Lung (tissue), 12 donors: ENCODE data around the gene OR52I1. TPM values are rescaled to one million over a fixed set of nuclear protein-coding genes. Genes with fewer than 3 reads are reported as not detected.
A peak's percentile ranks its signal among the peaks of the same experiment; 100 is the strongest.

Experiments used
- ATAC-seq: fragments of 200-7000 bp; cut with Tn5 transposase; one replicate; pipeline ENCODE4 v1.9.1; 2020; ENCODE audit warnings: moderate number of reproducible peaks; ENCODE audit not compliant: insufficient read depth, low FRiP score
- DNase-seq, 3 donors: peaks; one replicate each; pipeline ENCODE4 v3.0.0-alpha.2; 2013 to 2017
- H3K27ac ChIP-seq, 2 donors: one replicate each; pipeline ENCODE4 v1.5.1; 2013; ENCODE audit warnings: mild to moderate bottlenecking in 2 of 2, moderate library complexity in 2 of 2, control low read depth in 1 of 2, inconsistent platforms in 1 of 2, low read depth in 1 of 2, low read length in 1 of 2
- H3K27me3 ChIP-seq, 3 donors: one replicate each; pipeline ENCODE4 v1.5.1; 2013; ENCODE audit warnings: low read length in 2 of 3; ENCODE audit not compliant: control insufficient read depth in 3 of 3, insufficient read depth in 3 of 3
- H3K36me3 ChIP-seq, 4 donors: one replicate each; pipeline ENCODE4 v1.5.1; 2013; ENCODE audit warnings: low read length in 4 of 4, mild to moderate bottlenecking in 1 of 4, moderate library complexity in 1 of 4; ENCODE audit not compliant: control insufficient read depth in 4 of 4, insufficient read depth in 4 of 4
- H3K4me1 ChIP-seq, 5 donors: one replicate each; pipeline ENCODE4 v1.5.1; 2013; ENCODE audit warnings: low read length in 5 of 5, mild to moderate bottlenecking in 2 of 5, moderate library complexity in 1 of 5; ENCODE audit not compliant: control insufficient read depth in 5 of 5, insufficient read depth in 5 of 5
- H3K4me3 ChIP-seq: one replicate; pipeline ENCODE4 v1.5.1; 2013; ENCODE audit warnings: mild to moderate bottlenecking, control low read depth, moderate library complexity
- H3K9ac ChIP-seq, 2 donors: one replicate each; pipeline ENCODE4 v1.5.1; 2013; ENCODE audit warnings: low read length in 2 of 2, control low read depth in 1 of 2; ENCODE audit not compliant: insufficient read depth in 1 of 2
- H3K9me3 ChIP-seq, 4 donors: one replicate each; pipeline ENCODE4 v1.5.1; 2013; ENCODE audit warnings: low read length in 3 of 4, mild to moderate bottlenecking in 1 of 4, moderate library complexity in 1 of 4; ENCODE audit not compliant: control insufficient read depth in 4 of 4, insufficient read depth in 3 of 4
- CTCF ChIP-seq: IDR thresholded peaks from 2 replicates; pipeline ENCODE4 v1.5.1; 2012; ENCODE audit warnings: mild to moderate bottlenecking; ENCODE audit errors: control extremely low read depth, extremely low read depth
- WGBS, 2 donors: extraction: QIAGEN DNeasy Blood & Tissue Kit; methylation state at CpG; one replicate each; pipeline ENCODE4 v1.1.7; 2013; 5-methylcytosine and 5-hydroxymethylcytosine counted together
- polyA plus RNA-seq, 2 donors: library from polyadenylated mRNA; stranded (reverse); fragments of 200-250 nt; gene quantifications; one replicate each; pipeline ENCODE4 v1.2.1, GENCODE V29; 2013
- total RNA-seq, 2 donors: library from RNA; depleted of rRNA in 1 of 2; stranded (reverse); fragments of >200 nt in 1 of 2; gene quantifications; one replicate each; pipeline ENCODE4 v1.2.1, GENCODE V29; 2014 to 2021
- donor health status: control.
- donor health status: control.
- donor health status: Bipolar disorder and iron deficiency.
- donor health status: healthy.
- donor health status: DM: yes; HTN: yes; CAD: no.

Gene OR52I1
- total and polyA plus RNA-seq, 4 donors, result not detected

GRCh38 chr11:4589017-4589416 lies 4.8 kb upstream of the OR52I1 start:
- Histone ChIP-seq H3K9me3 (no peaks in the 10 kb centered on the region), H3K4me1 (no peaks in the 10 kb centered on the region), H3K9ac (no peak overlapping the region), H3K36me3 (no peaks in the 10 kb centered on the region), H3K27me3 (peaks cover 0 to 2% (median 0%) of the 10 kb centered on the region in 3 donors), H3K27ac (no peak overlapping the region), H3K4me3 (no peak overlapping the region)
- DNase-seq (no peak), ATAC-seq (no peak)
- TF ChIP-seq CTCF, result no peak
- 56 to 73% methylated on average over 3 of the region's 3 CpGs for WGBS, 2 donors

GRCh38 chr11:4605057-4605456 lies 11.2 kb downstream of the OR52I1 start:
- no peak for DNase-seq
- Histone ChIP-seq H3K9me3 (no peaks in the 10 kb centered on the region), H3K9ac (no peak overlapping the region), H3K4me3 (no peak overlapping the region), H3K27me3 (no peaks in the 10 kb centered on the region), H3K4me1 (peaks cover 0 to 14% (median 11%) of the 10 kb centered on the region in 5 donors), H3K27ac (no peak overlapping the region), H3K36me3 (peaks cover 5 to 34% (median 20%) of the 10 kb centered on the region in 4 donors)
- 94 to 95% methylated on average over 4 of the region's 4 CpGs for WGBS, 2 donors
- no peak for TF ChIP-seq CTCF
- no peak for ATAC-seq

GRCh38 chr11:4606231-4607015 lies 12.6 kb downstream of the OR52I1 start:
- H3K27me3 ChIP-seq, result no peaks in the 10 kb centered on the region
- 0 to 15% methylated on average over 1 of the region's 1 CpG for WGBS, 2 donors
- H3K27ac ChIP-seq, result no peak overlapping the region
- peaks cover 1 to 14% (median 11%) of the 10 kb centered on the region in 5 donors for H3K4me1 ChIP-seq
- H3K36me3 ChIP-seq, result peaks cover 0 to 21% (median 13%) of the 10 kb centered on the region in 4 donors
- peak in 2 of 3 donors; percentile 24 to 41 for DNase-seq
- no peak overlapping the region for H3K4me3 ChIP-seq
- no peak for ATAC-seq
- H3K9ac ChIP-seq, result peak overlapping the region in 1 of 2 donors; percentile 67
- TF ChIP-seq CTCF, result no peak
- no peaks in the 10 kb centered on the region for H3K9me3 ChIP-seq
